Measurements from ENCODE around the gene ADK.
A peak's percentile ranks its signal among the peaks of the same experiment; 100 is the strongest.
"Not testable (repeated sequence)": the region's sequence is repeated elsewhere in the genome, so short reads cannot be mapped to it uniquely, and the experiment has no call there.

The ADK gene

DNA sequence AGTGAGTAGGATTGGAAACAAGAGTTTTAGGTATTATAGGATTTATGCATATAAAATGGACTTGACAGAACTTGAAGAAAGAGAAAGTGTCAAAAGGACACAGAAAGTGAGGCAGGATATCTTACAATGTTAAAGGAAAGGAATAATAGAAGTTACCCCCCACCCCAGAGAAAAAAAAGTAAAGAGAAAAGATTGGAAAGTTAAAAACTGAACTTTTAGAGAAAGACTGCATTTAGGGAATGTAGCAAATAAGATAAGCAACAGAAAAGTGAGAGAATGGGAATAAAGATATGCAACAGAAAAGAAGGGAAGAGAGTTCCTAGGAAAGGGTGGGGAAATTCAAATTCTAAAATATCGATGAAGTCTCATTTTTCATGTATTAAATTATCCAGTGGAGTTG lies 424.9 kb downstream of the ADK start:
- TF ChIP-seq CTCF (conservative IDR thresholded peaks at IDR 0.05) (no peak), ZFX (IDR thresholded peaks at IDR 0.05) (no peak)
- H3K27ac ChIP-seq = no peak overlapping the region

GRCh38 chr10:74576586-74576985 lies 425.6 kb downstream of the ADK start:
- H3K27ac ChIP-seq = no peak overlapping the region
- TF ChIP-seq CTCF (conservative IDR thresholded peaks at IDR 0.05) = no peak
- no peak for TF ChIP-seq ZFX (IDR thresholded peaks at IDR 0.05)

DNA sequence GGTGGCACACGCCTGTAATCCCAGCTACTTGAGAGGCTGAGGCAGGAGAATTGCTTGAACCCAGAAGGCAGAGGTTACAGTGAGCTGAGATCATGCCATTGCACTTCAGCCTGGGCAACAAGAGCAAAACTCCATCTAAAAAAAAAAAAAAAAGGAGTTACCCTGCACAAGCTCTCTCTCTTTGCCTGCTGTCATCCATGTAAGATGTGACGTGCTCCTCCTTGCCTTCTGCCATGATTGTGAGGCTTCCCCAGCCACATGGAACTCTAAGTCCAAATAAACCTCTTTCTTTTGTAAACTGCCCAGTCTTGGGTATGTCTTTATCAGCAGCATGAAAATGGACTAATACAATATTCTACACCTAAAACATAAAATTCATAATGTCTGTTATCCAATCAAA lies 429.4 kb downstream of the ADK start:
- not testable (repeated sequence) for H3K27ac ChIP-seq

GRCh38 chr10:74582566-74582965 lies 431.5 kb downstream of the ADK start:
- TF ChIP-seq ZFX (IDR thresholded peaks at IDR 0.05) (no peak), CTCF (conservative IDR thresholded peaks at IDR 0.05) (no peak)
- H3K27ac ChIP-seq = no peak overlapping the region

GRCh38 chr10:74585231-74586087 lies 434.4 kb downstream of the ADK start:
- H3K27ac ChIP-seq = peak overlapping the region; percentile 15; the same call in 1 of the 2 replicates
- no peak for TF ChIP-seq ZFX (IDR thresholded peaks at IDR 0.05)
- TF ChIP-seq CTCF (conservative IDR thresholded peaks at IDR 0.05) = no peak

DNA sequence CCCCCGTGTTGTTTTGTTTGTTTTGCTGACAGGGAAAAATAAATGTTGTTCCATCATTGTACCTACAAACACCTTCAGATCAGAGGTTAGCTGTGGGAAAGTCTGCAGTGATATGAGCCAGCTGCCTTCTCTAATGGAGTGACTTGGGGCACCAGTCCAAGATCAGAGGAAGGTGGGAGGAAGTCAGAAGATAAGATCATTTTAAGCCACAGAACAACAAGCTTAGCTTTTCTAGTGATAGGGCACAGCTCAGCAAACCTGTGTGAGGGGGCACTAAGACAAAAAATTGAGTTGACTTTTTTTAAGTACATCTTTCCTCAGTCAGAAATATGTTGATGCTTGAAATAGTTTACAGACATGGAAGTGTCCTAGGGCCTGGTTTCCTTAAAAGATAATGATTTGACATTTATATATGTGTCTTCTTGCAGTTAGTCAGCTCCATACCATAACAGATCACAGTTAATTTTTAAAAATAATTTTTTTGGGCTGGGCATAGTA lies 435.1 kb downstream of the ADK start:
- peak overlapping the region; percentile 15; the same call in 1 of the 2 replicates for H3K27ac ChIP-seq
- TF ChIP-seq ZFX (IDR thresholded peaks at IDR 0.05) (no peak), CTCF (conservative IDR thresholded peaks at IDR 0.05) (no peak)

DNA sequence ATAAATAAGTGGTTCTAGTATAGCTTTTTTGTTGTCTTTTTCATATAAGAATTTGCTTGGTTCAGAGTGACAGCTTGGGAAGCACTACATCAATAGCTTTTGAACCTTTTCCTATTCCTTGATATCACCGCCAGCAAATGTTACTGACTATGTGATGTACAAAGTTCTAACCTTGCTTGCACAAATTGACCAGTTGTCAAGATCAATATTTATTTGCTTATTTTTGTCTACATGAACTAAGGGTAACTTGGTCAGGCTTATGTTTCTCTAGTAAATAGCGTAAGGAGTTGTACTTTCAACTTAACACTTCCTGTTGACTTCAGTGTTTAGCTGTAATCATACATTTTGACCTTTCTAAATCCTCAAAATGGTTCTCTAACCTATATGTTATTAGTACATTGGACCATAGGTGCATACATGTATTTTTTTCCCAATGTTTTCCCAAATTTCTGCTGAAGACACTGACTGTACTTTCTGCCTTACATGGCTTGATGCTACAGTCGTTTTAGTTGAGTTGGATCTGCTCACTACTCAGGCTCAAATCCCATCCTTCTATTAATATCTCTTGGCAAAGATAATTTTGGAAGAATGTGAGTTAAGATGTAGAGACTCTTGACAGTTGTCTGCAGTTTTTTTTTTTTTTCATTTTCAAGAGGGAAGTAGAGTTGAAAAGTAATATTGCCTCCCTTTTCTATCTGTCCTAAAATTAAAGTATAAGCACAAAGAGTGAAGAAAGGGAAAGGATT lies 436.3 kb downstream of the ADK start:
- no peak overlapping the region for H3K27ac ChIP-seq
- TF ChIP-seq CTCF (conservative IDR thresholded peaks at IDR 0.05) (no peak), ZFX (IDR thresholded peaks at IDR 0.05) (no peak)
